ENCODE measurements around the gene PGAP6. TPM values are rescaled to one million over a fixed set of nuclear protein-coding genes. Genes with fewer than 3 reads are reported as not detected.
A peak's percentile ranks its signal among the peaks of the same experiment; 100 is the strongest.

PGAP6 gene
- polyA plus RNA-seq, 1 of the 3 experiments (the other 2 are of a cell fraction), result 133 TPM

DNA sequence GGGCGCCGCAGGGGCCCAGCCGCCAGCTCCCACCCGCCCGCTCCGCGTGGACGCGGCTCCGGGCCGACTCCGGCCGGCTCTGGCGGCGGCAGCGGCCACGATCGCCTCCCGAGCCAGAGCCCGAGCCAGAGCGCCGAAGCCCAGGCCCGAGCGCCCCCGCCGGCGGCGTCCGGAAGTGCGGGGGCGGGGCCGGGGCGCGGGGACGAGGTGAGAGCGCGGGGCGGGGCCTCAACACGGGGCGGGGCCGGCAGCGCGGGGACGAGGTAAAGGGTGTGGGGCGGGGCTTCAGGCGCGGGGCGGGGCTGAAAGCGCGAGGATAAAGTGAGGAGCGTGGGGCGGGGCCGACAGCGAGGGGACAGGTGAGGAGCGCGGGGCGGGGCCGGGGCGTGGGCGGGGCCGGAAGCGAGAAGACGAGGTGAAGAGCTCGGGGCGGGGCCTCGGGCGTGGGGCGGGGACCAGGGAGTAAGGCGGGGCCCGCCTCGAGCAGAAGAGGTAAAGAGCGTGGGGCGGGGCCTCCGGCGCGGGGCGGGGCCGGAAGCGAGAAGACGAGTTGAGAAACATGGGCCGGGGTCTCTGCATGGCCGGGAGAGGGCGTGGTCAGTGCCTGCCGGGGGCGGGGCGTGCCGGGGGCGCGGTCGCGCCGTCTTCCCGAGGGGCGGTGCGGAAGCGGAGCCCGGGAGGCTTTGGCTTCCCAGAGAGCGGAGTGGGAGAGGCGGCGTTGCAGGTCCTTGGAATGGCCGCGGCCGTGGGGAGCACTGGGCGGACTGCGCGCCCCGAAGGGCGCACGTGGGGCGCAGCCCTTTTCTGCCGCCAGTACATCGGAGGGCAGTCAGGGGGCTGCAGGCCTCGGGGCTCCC is 29.0 kb downstream of the PGAP6 start, which contains the start of gene AXIN1:
AXIN1 (minus strand) TSS at position 177 of the 857 bp plus-strand sequence. CDS start 5,698 bp downstream, outside the sequence.
- Histone ChIP-seq H3K4me1 (ENCODE audit: control insufficient read depth in 1 of 2, insufficient read depth in 2 of 2, low read depth in 1 of 2, low read length in 1 of 2) (peaks cover 0 to 4% of the 10 kb centered on the region in 2 experiments; a peak in 2 of 4 replicates), H3F3A (replicated peaks; ENCODE audit: insufficient read depth) (no peaks in the 10 kb centered on the region), H3K4me2 (peak within 1 kb of the TSS; percentile 87), H3K9me2 (no peaks in the 10 kb centered on the region), H3K79me2 (ENCODE audit: insufficient read depth) (peaks cover 41% of the 10 kb centered on the region), H3K36me3 (replicated peaks in 1 of 2; ENCODE audit: control insufficient read depth in 1 of 2, insufficient read depth in 2 of 2, low read length in 1 of 2) (peaks cover 4 to 7% of the 10 kb centered on the region in 2 experiments), H3K4me3 (ENCODE audit: low read depth in 2 of 2, low read length in 1 of 2) (peak within 1 kb of the TSS; percentile 61 to 92), H2AFZ (ENCODE audit: low read depth) (0 out of 2 replicates have a peak within 1 kb of the TSS, but pooled peaks have one; percentile 41), H3K27ac (ENCODE audit: low read depth in 2 of 2, low read length in 1 of 2) (peak within 1 kb of the TSS in 1 of 2 experiments; percentile 41; a peak in 2 of 4 replicates), H3K9ac (peak within 1 kb of the TSS; percentile 69), H4K20me1 (ENCODE audit: insufficient read depth) (peaks cover 31% of the 10 kb centered on the region), H3K9me3 (no peaks in the 10 kb centered on the region), H3K27me3 (ENCODE audit: insufficient read depth) (no peaks in the 10 kb centered on the region)
- TF ChIP-seq ELF1 (IDR thresholded peaks at IDR 0.05) (no peak), GATA2 (CRISPR knock-in tag; IDR thresholded peaks at IDR 0.05) (no peak), EP300 (IDR thresholded peaks at IDR 0.05; ENCODE audit: borderline replicate concordance in 1 of 2, low read depth in 1 of 2, low read length in 1 of 2) (no peak), RFX5 (IDR thresholded peaks at IDR 0.05; ENCODE audit: low read length) (no peak), MXI1 (IDR thresholded peaks at IDR 0.05; ENCODE audit: low read depth, low read length) (no peak; the same call in 1 of the 2 replicates), MAX (IDR thresholded peaks at IDR 0.05; ENCODE audit: low read depth) (0 out of 2 replicates have a peak, but pooled peaks have one; percentile 34), JUND (IDR thresholded peaks at IDR 0.05) (no peak), SMC3 (IDR thresholded peaks at IDR 0.05; ENCODE audit: low read depth, low read length) (peak; percentile 18; the same call in 1 of the 2 replicates), SIN3A (IDR thresholded peaks at IDR 0.05; ENCODE audit: borderline replicate concordance, low read depth, low read length) (no peak; the same call in 1 of the 2 replicates), FOXJ3 (CRISPR knock-in tag; IDR thresholded peaks at IDR 0.05) (no peak), ZBTB33 (IDR thresholded peaks at IDR 0.05; ENCODE audit: borderline replicate concordance, low read depth) (no peak), RXRA (IDR thresholded peaks at IDR 0.05; ENCODE audit: borderline replicate concordance, low read depth) (no peak), CTCF (IDR thresholded peaks at IDR 0.05) (peak; percentile 38; the same call in 1 of the 2 replicates), RAD21 (IDR thresholded peaks at IDR 0.05; ENCODE audit: low read length) (peak; percentile 60), POLR2AphosphoS5 (IDR thresholded peaks at IDR 0.05; ENCODE audit: low read depth, low read length) (peak; percentile 37; the same call in 1 of the 2 replicates)
- TF ChIP-seq, protein P1, sequence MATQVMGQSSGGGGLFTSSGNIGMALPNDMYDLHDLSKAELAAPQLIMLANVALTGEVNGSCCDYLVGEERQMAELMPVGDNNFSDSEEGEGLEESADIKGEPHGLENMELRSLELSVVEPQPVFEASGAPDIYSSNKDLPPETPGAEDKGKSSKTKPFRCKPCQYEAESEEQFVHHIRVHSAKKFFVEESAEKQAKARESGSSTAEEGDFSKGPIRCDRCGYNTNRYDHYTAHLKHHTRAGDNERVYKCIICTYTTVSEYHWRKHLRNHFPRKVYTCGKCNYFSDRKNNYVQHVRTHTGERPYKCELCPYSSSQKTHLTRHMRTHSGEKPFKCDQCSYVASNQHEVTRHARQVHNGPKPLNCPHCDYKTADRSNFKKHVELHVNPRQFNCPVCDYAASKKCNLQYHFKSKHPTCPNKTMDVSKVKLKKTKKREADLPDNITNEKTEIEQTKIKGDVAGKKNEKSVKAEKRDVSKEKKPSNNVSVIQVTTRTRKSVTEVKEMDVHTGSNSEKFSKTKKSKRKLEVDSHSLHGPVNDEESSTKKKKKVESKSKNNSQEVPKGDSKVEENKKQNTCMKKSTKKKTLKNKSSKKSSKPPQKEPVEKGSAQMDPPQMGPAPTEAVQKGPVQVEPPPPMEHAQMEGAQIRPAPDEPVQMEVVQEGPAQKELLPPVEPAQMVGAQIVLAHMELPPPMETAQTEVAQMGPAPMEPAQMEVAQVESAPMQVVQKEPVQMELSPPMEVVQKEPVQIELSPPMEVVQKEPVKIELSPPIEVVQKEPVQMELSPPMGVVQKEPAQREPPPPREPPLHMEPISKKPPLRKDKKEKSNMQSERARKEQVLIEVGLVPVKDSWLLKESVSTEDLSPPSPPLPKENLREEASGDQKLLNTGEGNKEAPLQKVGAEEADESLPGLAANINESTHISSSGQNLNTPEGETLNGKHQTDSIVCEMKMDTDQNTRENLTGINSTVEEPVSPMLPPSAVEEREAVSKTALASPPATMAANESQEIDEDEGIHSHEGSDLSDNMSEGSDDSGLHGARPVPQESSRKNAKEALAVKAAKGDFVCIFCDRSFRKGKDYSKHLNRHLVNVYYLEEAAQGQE (IDR thresholded peaks at IDR 0.05; ENCODE audit: low read depth, low read length), result no peak
- peak; percentile 97 for DNase-seq
- CTCF ChIA-PET, result interaction anchor here (0.6 to 4.4 kb wide), 15 partner anchors 9 to 287 kb away, joined by 3 to 22 read pairs (median 5); partner anchors contain the start of genes FAM234A and HBQ1
- POLR2A ChIA-PET, result interaction anchor here (1.6 kb wide), 1 partner anchor 9 kb away, joined by 3 read pairs; no protein-coding TSS in a partner anchor
- WGBS (ENCODE audit: low lambda C conversion rate), result 2% methylated on average over 63 of the region's 113 CpGs

Measured in SK-N-SH (cell line).